SK-N-SH (cell line): Measurements from ENCODE around the gene RHBDL1. TPM values are rescaled to one million over a fixed set of nuclear protein-coding genes. Genes with fewer than 3 reads are reported as not detected.

ENCODE experiments used
- CTCF ChIA-PET: fragments of 300-600, 350-600 bp; formaldehyde crosslinking; extraction: SDS; loops from one replicate; lab custom pipeline; 2021; lab: Yijun Ruan, JAX
- POLR2A ChIA-PET: fragments of 350-600 bp; sonication (Branson Sonifier 250); formaldehyde crosslinking; extraction: SDS; loops from one replicate; lab custom pipeline; 2020; ENCODE audit warnings: antibody characterized with exemption, inconsistent platforms; lab: Yijun Ruan, JAX
- DNase-seq: peaks from one replicate; pipeline ENCODE4 v3.0.0; 2012
- H2AFZ ChIP-seq: fragments of 200-600 bp; sonication (generic); 2 replicates; pipeline ENCODE4 v1.8.1; 2016; ENCODE audit warnings: antibody characterized with exemption, mild to moderate bottlenecking, low read depth
- H3F3A ChIP-seq: fragments of 200-600 bp; sonication (generic); replicated peaks from 2 replicates; pipeline ENCODE3; 2016; ENCODE audit warnings: antibody characterized with exemption, mild to moderate bottlenecking; ENCODE audit not compliant: insufficient read depth
- H3K27ac ChIP-seq, 2 experiments: fragments of 200-500 bp in 1 of 2; fragments of 200-600 bp in 1 of 2; sonication (Bioruptor generic) in 1 of 2; sonication (generic), shearing (Covaris generic) in 1 of 2; 2 replicates each; pipeline versions ENCODE4 v1.5.1 to v1.6.1; 2014 to 2016; ENCODE audit warnings: low read depth in 2 of 2, inconsistent platforms in 1 of 2, low read length in 1 of 2, mild to moderate bottlenecking in 1 of 2, mixed read lengths in 1 of 2
- H3K27me3 ChIP-seq: fragments of 200-600 bp; sonication (generic), shearing (Covaris generic); 2 replicates; pipeline ENCODE4 v1.6.1; 2016; ENCODE audit warnings: mixed run types; ENCODE audit not compliant: insufficient read depth
- H3K36me3 ChIP-seq, 2 experiments: fragments of 200-500 bp in 1 of 2; fragments of 200-600 bp in 1 of 2; sonication (Bioruptor generic) in 1 of 2; sonication (generic) in 1 of 2; replicated peaks in 1 of 2; 2 replicates each; pipeline versions ENCODE3 to v1.5.1; 2014 to 2016; ENCODE audit warnings: low read length in 1 of 2, mild to moderate bottlenecking in 1 of 2; ENCODE audit not compliant: insufficient read depth in 2 of 2, control insufficient read depth in 1 of 2
- H3K4me1 ChIP-seq, 2 experiments: fragments of 200-500 bp in 1 of 2; fragments of 200-600 bp in 1 of 2; sonication (Bioruptor generic) in 1 of 2; sonication (generic), shearing (Covaris generic) in 1 of 2; 2 replicates each; pipeline versions ENCODE4 v1.5.1 to v1.6.1; 2014 to 2016; ENCODE audit warnings: low read depth in 1 of 2, low read length in 1 of 2, mixed run types in 1 of 2; ENCODE audit not compliant: insufficient read depth in 2 of 2, control insufficient read depth in 1 of 2
- H3K4me2 ChIP-seq: fragments of 200-600 bp; sonication (generic), shearing (Covaris generic); 2 replicates; pipeline ENCODE4 v1.6.1; 2017; ENCODE audit warnings: mixed run types
- H3K4me3 ChIP-seq, 2 experiments: fragments of 200-500 bp in 1 of 2; fragments of 200-600 bp in 1 of 2; sonication (Bioruptor generic) in 1 of 2; sonication (generic), shearing (Covaris generic) in 1 of 2; 2 replicates each; pipeline versions ENCODE4 v1.5.1 to v1.8.1; 2014 to 2016; ENCODE audit warnings: low read depth in 2 of 2, inconsistent platforms in 1 of 2, low read length in 1 of 2, mild to moderate bottlenecking in 1 of 2, mixed read lengths in 1 of 2, moderate library complexity in 1 of 2
- H3K79me2 ChIP-seq: fragments of 200-600 bp; sonication (generic); 2 replicates; pipeline ENCODE4 v1.8.1; 2017; ENCODE audit warnings: mild to moderate bottlenecking; ENCODE audit not compliant: insufficient read depth
- H3K9ac ChIP-seq: fragments of 200-600 bp; sonication (generic); 2 replicates; pipeline ENCODE4 v1.6.1; 2017; ENCODE audit warnings: mixed run types
- H3K9me2 ChIP-seq: fragments of 200-600 bp; sonication (generic); 2 replicates; pipeline ENCODE4 v1.6.1; 2017; ENCODE audit warnings: mixed run types
- H3K9me3 ChIP-seq: fragments of 200-600 bp; sonication (generic); 2 replicates; pipeline ENCODE4 v1.6.1; 2017; ENCODE audit warnings: mixed run types, mild to moderate bottlenecking, moderate library complexity
- H4K20me1 ChIP-seq: fragments of 200-600 bp; sonication (generic); 2 replicates; pipeline ENCODE4 v1.6.1; 2017; ENCODE audit warnings: mild to moderate bottlenecking, mixed run types; ENCODE audit not compliant: insufficient read depth
- EP300 ChIP-seq, 2 experiments: IDR thresholded peaks; 2 replicates each; pipeline versions ENCODE4 v1.4.0 to v1.6.1; 2012; ENCODE audit warnings: borderline replicate concordance in 1 of 2, low read depth in 1 of 2, low read length in 1 of 2
- FOXJ3 ChIP-seq: sonication (generic); formaldehyde crosslinking; IDR thresholded peaks from 2 replicates; pipeline ENCODE4 v1.5.1; 2020; ENCODE audit warnings: mild to moderate bottlenecking, missing genetic modification reagents
- MXI1 ChIP-seq: IDR thresholded peaks from 2 replicates; pipeline ENCODE4 v1.6.1; 2012; ENCODE audit warnings: mild to moderate bottlenecking, low read depth, low read length, improper control_type of control experiment
- POLR2AphosphoS5 ChIP-seq: IDR thresholded peaks from 2 replicates; pipeline ENCODE4 v1.6.1; 2012; ENCODE audit warnings: low read depth, low read length
- RAD21 ChIP-seq: IDR thresholded peaks from 2 replicates; pipeline ENCODE4 v1.6.1; 2012; ENCODE audit warnings: mild to moderate bottlenecking, low read length
- REST ChIP-seq: IDR thresholded peaks from 2 replicates; pipeline ENCODE4 v1.6.1; 2012; ENCODE audit warnings: mild to moderate bottlenecking, low read depth, low read length, moderate library complexity
- RFX5 ChIP-seq: IDR thresholded peaks from 2 replicates; pipeline ENCODE4 v1.6.1; 2012; ENCODE audit warnings: mild to moderate bottlenecking, improper control_type of control experiment, low read length
- TEAD4 ChIP-seq: IDR thresholded peaks from 2 replicates; pipeline ENCODE4 v1.4.0; 2012; ENCODE audit warnings: mild to moderate bottlenecking, borderline replicate concordance; ENCODE audit not compliant: insufficient read depth
- USF1 ChIP-seq: IDR thresholded peaks from 2 replicates; pipeline ENCODE4 v1.4.0; 2012; ENCODE audit warnings: low read depth, borderline replicate concordance
- USF2 ChIP-seq: fragments of 150-350 bp; IDR thresholded peaks from 2 replicates; pipeline ENCODE4 v1.6.1; 2017; ENCODE audit warnings: antibody characterized with exemption, low read length, low read depth, borderline replicate concordance
- WGBS: methylation state at CpG from one replicate; pipeline ENCODE4 v1.1.6; 2017; ENCODE audit warnings: low lambda C conversion rate; 5-methylcytosine and 5-hydroxymethylcytosine counted together
- polyA plus RNA-seq, 3 experiments: library from polyadenylated mRNA; depleted of rRNA; stranded (reverse); fragments of >200 nt; gene quantifications; 2 replicates each; pipeline ENCODE4 v1.2.3, GENCODE V29; 2012

Gene RHBDL1
- polyA plus RNA-seq, 1 of the 3 experiments (the other 2 are of a cell fraction) = 4.1 TPM

- ChIA-PET POLR2A (interaction anchor here (0.6 to 0.7 kb wide), 2 partner anchors 48 to 378 kb away, joined by 3 read pairs; no protein-coding TSS in a partner anchor), CTCF (interaction anchor here (0.6 to 7.8 kb wide), 2 partner anchors 12 to 71 kb away, joined by 3 to 69 read pairs; partner anchors contain the start of gene RHOT2)
- DNase-seq = no peak
- peaks cover 0 to 47% of the 10 kb centered on the region in 2 experiments for H3K36me3 ChIP-seq
- TF ChIP-seq REST (no peak), MXI1 (no peak), USF1 (no peak), TEAD4 (no peak), FOXJ3 (CRISPR knock-in tag) (no peak), USF2 (no peak), RAD21 (no peak), RFX5 (no peak), EP300 (IDR thresholded peaks at IDR 0.05; ENCODE audit: borderline replicate concordance in 1 of 2, low read depth in 1 of 2, low read length in 1 of 2) (no peak)
- 91% methylated on average over 12 of the region's 12 CpGs for WGBS
- H3K79me2 ChIP-seq = peaks cover 6% of the 10 kb centered on the region; the same call in 1 of the 2 replicates
- no peak overlapping the region for H3K4me3 ChIP-seq
- no peak overlapping the region for H2AFZ ChIP-seq
- no peaks in the 10 kb centered on the region for H3K9me2 ChIP-seq
- no peaks in the 10 kb centered on the region for H3F3A ChIP-seq
- no peaks in the 10 kb centered on the region for H3K9me3 ChIP-seq
- no peaks in the 10 kb centered on the region for H4K20me1 ChIP-seq
- peaks cover 0 to 14% of the 10 kb centered on the region in 2 experiments; a peak in 1 of 4 replicates for H3K4me1 ChIP-seq
- no peak overlapping the region for H3K27ac ChIP-seq
- no peak overlapping the region for H3K9ac ChIP-seq
- no peaks in the 10 kb centered on the region for H3K27me3 ChIP-seq
- H3K4me2 ChIP-seq = no peak overlapping the region
Measured at GRCh38 chr16:654034-654433, 21.4 kb upstream of the RHBDL1 start.

- Histone ChIP-seq H3K9ac (no peak overlapping the region), H3K9me2 (no peaks in the 10 kb centered on the region), H3K4me3 (no peak overlapping the region), H3K4me1 (peaks cover 3 to 32% of the 10 kb centered on the region in 2 experiments; a peak in 3 of 4 replicates), H3K79me2 (no peaks in the 10 kb centered on the region), H3K27ac (no peak overlapping the region), H3K27me3 (no peaks in the 10 kb centered on the region), H3K4me2 (no peak overlapping the region), H2AFZ (no peak overlapping the region), H3F3A (no peaks in the 10 kb centered on the region), H4K20me1 (no peaks in the 10 kb centered on the region), H3K9me3 (no peaks in the 10 kb centered on the region), H3K36me3 (peaks cover 0 to 55% of the 10 kb centered on the region in 2 experiments)
- TF ChIP-seq USF2 (no peak), POLR2AphosphoS5 (no peak), RFX5 (no peak)
- WGBS = 100% methylated on average over 2 of the region's 22 CpGs
- CTCF ChIA-PET = interaction anchor here (2.0 to 6.7 kb wide), 3 partner anchors 8 to 11 kb away, joined by 7 to 92 read pairs (median 8); partner anchors contain the start of genes RHOT2 and WDR90
- POLR2A ChIA-PET = no interaction called here
- no peak for DNase-seq
Measured at GRCh38 chr16:657487-657886, 18.0 kb upstream of the RHBDL1 start.
